GM18519 (cell line): ENCODE measurements around the gene MYO1C.
A peak's percentile ranks its signal among the peaks of the same experiment; 100 is the strongest.
"Not testable (repeated sequence)": the region's sequence is repeated elsewhere in the genome, so short reads cannot be mapped to it uniquely, and the experiment has no call there.

ENCODE experiments used
- ATAC-seq: cut with Tn5 transposase; IDR thresholded peaks from one replicate; pipeline ENCODE4 v1.9.1; 2021; ENCODE audit warnings: mild to moderate bottlenecking, moderate library complexity; ENCODE audit not compliant: unreplicated experiment, low FRiP score

The MYO1C gene

DNA sequence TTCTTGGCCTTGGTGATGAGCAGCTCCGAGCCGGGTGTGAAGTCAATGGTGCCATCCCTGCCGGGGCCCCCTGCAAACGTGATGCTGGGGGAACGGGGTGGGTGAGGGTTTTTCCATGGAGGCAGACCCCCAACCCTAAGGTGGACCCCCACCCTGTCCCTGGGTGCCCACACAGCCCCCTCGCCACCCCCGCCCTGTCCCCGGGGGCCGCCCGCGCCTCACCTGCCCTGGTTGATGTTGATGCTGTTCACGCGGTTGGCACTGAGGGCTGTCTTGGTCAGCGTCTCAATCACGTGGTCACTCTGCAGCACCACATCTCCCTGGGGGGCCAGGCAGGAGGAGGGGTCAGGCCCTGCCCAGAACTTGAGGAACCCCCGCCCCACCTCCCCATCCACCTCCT, 25.2 kb downstream of the MYO1C start:
- ATAC-seq: no peak

DNA sequence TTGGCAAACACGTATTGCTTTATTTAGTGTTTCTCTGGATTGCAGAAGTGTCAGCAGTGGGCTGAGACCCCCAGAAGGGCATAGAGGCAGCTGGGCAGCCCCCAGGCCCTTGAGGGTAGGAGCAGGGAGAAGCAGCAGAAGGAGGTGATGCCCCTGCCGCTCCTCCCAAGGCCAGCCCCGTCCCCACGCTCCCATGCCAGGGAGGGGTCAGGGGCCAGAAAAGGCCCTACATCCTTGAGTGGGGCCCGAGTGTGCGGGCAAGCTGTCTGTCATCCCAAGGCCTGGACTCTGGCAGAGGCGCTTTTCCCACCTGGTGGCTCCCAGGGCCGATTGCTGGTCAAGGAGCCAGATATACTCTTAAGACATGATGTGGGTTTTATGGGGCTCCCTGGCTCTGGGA, 28.3 kb downstream of the MYO1C start:
- ATAC-seq: no peak

DNA sequence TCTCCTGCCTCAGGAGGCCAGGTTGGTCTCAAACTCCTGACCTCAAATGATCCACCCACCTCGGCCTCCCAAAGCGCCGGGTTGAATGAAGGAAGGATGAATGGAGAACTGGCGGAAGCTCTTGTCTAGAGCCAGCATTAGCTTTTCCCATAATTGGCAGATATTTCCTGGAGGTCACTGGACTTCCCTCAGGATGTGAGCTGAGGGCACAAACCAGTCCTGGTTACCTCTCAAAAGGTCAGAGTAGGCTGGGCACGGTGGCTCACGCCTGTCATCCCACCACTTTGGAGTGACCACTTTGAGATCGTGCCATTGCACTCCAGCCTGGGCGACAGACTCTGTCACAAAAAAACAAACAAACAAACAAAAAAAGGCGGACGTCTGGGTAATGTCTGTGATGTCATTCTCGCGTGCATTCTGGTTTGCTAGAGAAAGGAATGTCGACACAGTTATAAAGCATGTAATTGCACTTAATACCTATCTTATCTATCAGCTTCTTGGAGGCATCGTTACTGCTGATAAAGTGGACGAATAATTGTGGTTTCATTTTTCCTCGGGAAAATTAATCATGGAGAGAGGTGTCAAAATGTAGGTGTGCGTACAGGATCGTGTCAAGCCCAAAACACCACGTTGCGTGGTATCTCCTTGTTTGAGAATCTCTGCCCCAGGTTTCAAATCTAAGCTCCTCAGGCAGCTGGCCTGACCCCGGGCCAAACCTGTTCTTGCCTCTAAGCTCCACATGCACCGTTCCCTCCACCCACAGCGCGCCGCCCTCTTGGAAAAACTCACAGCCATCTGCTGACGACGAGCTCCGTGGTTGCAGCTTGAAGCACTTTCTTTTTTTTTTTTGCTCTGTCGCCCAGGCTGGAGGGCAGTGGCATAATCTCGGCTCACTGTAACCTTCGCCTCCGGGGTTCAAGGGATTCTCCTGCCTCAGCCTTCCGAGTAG, 30.0 kb downstream of the MYO1C start:
- no peak for ATAC-seq

DNA sequence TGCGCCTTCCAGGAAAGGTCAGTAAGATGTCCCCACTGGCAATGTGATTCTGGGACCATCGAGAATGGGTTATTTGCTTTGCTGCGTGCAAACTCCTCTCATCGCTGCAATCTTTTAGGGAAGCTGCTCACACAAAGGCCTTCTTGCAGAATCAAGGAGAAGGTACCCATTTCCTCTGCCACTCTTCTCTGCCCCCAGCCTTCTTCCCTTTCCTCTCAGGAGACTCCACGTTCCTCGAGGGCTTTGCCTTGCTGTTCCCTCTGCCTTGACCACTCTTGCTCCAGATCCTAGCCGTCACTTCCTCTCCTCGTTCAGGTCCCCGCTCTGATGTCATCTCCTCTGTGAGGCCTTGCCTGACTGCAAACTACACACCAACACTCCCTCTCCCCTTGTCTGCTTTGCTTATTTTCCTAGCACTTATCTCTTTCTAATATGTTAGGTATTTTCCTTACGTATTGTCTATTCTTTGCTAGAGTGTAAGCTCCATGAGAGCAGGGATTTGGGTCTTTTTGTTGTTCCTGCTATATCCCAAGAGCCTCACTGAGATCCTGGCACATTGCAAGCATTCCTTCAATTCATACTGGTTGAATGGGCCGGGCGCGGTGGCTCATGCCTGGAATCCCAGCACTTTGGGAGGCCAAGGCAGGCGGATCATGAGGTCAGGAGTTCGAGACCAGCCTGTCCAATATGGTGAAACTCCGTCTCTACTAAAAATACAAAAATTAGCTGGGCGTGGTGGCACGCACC, 31.1 kb downstream of the MYO1C start:
- no peak for ATAC-seq

DNA sequence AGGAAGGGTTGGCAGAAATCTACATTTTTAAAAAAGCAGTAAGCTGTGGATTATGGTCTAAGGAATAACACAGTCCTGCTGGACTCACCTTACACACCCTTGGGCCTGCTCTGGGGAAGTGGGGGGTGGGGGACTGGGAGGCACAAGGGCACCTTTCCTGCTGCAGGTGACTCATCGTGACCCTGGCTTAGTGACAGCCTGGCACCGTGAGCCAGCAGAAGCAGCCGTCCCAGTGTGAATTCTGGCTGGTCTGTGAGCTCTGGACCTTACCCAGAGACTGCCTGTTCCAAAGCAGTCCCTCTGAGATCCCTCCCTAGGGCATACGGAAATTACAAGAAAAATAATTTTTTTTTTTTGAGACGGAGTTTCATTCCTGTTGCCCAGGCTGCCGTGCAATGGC, 32.3 kb downstream of the MYO1C start:
- ATAC-seq: no peak

DNA sequence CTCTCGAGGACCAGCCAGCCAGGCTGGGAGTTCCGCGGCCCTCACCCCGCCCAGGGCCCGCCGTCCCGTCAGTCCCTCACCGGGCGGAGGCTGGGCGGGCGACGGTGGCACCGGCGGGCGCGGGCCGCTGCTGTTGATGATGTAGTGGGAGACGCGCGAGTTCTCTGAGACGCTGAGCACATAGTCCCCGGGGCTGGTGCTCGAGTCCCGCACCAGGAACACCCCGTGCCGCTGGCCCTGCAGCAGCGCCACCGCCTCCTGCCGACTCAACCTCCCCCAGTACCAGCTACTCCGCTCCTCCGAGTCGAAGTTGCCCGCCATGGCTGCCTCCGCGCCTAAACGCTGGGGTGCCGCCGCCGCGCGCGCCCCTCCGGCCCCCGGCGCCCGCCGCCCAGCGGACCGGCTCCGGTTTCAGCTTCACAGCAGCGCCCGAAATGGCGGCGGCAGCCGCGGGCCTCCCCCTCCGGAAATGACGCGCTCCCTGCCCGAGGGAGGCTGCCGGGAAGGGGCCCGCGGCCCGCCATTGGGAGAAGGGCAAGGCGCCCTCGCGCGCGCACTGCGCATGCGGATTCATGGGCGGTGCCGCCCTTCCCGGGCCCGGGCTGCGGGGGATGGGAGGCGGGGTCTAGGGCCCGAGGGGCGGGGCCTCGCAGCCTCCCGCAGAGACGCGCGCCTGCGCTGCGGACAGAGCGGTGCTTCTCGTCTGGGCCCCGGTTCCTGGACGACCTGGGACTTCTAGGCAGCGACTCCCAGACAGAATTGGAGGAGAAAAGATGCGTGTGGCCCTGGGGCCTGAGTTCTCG, 36.5 kb downstream of the MYO1C start, which contains the start of gene CRK:
Gene CRK, minus strand, starts transcription at position 436 of the 803 bp plus-strand sequence. Its CDS starts 115 bp downstream, at position 321.
- peak; percentile 79 for ATAC-seq

DNA sequence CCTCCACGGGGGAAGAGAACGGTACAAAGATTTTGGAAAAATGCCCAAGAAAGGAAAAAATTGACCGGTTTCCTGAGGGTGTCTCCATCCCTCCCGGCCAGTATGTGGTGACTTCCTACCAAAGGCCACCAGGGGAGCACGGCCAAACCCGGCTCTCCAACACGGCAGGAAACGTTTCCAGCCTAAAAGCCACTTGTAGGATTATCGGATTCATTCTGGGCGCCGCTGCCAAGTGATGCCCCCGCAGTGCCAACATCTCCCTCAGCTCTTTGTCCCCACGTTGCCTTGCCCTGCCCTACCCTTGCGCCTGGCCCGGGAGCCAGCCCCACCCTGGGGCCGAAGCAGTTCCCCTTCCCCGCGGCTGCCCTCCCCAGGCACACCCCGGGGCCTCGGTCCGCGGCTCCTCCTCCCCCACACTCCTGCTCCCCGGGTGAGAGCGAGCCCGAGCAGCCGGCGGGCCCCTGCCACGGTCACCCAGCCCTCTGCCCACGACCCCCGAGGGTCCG, 37.1 kb downstream of the MYO1C start:
- peak; percentile 10 for ATAC-seq

DNA sequence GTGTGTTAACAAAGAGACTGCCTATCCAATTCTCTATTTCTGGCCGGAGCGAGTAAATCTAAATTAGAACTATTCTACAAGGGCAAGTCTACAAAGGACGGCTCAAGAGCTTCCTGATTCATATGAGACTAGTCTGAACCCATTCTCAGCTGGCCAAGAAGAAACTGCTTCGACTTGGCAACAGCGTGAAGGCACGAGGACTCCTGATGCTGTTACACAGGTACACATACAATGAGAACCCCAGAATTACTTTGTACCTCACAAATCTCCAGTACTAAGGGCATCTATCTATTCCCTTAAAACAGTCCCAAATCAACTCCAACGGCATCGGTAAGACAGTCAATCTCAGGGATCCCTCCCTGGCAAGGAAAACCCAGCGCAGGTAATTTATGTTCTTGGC, 37.9 kb downstream of the MYO1C start:
- no peak for ATAC-seq

DNA sequence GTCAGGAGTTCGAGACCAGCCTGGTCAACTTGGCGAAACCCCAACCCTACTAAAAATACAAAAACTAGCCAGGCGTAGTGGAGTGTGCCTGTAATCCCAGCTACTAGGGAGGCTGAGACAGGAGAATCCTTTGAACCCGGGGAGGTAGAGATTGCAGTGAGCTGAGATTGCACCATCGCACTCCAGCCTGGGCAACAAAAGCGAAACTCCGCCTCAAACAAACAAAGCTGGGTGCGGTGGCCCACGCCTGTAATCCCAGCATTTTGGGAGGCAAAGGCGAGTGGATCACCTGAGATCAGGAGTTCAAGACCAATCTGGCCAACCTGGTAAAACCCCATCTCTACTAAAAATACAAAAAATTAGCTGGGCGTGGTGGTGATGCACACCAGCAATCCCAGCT, 38.8 kb downstream of the MYO1C start:
- not testable (repeated sequence) for ATAC-seq

DNA sequence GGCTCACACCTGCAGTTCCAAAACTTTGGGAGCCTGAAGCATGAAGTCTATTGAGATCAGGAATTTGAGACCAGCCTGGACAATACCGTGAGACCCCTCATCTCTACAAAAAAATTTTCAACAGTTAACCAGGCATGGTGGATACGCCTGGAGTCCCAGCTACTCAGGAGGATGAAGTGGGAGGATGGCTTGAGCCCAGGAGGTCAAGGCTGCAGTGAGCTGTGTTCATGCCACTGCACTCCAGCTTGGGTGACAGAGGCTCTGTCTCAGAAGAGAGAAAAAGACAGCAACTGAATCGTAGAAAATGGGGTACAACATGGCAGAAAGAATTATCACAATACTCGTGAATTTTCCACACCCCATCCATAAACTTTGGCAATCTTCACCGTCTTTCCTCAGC, 39.6 kb downstream of the MYO1C start:
- no peak for ATAC-seq

DNA sequence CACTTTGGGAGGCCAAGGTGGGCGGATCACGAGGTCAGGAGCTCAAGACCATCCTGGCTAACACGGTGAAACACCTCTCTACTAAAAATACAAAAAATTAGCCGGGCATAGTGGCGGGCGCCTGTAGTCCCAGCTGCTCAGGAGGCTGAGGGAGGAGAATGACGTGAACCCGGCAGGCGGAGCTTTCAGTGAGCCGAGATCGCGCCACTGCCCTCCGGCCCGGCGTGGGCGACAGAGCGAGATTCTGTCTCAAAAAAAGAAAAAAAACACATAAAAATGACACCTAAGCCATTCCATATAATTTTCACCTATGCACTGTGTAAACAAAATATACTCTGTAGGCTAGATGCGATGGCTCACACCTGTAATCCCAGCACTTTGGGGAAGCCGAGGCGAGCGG, 42.2 kb downstream of the MYO1C start:
- not testable (repeated sequence) for ATAC-seq

DNA sequence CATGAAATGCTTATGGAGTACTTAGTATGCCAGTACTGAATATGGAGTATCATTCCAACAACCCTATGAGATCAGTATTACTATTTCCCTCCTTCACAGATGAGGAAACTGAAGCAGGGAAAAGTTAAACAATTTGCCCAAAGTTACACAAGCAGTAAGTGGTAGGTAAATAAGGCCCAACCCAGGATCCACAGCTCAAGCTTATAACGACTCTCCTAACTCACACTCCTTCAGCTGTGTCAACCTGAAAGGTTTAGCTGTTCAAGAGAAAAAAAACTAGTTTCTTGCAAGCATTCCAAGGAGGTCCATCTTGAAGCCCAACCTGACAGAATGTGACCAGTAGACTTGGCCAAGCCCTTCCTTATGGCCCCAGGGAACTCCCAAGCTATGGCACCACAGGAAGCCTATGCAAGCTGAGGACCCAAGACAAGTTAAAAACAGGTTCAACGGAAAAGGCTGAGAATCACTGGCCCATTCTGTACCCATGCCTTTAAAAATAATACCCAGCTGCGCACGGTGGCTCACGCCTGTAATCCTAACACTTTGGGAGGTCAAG, 43.0 kb downstream of the MYO1C start:
- no peak for ATAC-seq

DNA sequence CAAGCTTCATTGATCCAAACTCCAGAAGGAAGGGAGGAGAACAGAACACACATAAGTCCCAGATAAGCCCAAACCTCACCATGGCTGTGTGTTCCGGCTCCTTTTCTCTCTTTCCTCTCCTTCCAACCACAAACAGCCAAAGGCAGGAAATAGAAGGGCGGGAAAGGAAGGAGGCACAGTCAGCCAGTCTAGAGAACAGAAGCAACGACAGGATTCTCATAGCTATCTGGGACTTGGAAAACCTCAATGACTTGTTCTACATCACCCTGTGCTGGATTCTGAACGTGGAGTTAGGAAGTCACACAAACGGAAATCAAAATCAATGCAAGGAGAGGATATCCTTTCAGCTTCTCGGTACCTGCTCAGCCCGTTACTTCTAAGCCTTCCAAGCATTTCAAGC, 45.4 kb downstream of the MYO1C start:
- ATAC-seq: no peak

DNA sequence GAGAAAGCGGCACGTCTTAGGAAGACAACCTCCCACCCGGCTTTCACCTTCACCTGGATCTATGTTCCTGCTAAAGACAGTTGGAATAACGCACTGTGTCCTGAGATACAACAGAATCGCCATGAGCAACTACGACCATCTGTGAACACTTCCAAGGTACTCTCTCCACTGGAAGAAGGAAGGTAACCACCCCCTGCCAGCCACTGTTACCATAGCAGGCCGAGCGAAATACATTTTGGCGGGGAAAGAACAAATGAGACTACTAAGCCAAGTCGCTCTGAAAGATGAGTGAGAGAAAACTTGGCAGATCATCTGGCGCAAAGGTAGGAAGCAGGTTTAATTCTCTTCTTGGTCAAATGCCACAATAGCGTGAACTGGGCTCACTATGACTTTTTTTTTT, 46.3 kb downstream of the MYO1C start:
- ATAC-seq: no peak

DNA sequence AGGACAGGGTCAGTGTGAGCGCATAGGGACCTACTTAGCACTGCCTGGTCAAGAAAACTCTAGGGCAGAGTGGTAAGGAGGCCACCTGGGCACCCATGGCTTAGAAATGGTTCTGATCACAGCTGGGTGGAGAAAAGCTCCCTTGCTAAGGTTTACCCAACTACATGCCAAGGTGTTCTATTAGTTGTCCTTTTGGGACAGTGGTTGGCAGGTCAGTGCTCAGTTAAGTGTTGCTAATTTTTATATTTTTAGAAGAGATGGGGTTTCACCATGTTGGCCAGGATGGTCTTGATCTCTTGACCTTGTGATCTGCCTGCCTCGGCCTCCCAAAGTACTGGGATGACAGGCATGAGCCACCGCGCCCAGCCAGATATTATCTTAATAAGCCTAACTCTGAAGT, 46.8 kb downstream of the MYO1C start:
- not testable (repeated sequence) for ATAC-seq

DNA sequence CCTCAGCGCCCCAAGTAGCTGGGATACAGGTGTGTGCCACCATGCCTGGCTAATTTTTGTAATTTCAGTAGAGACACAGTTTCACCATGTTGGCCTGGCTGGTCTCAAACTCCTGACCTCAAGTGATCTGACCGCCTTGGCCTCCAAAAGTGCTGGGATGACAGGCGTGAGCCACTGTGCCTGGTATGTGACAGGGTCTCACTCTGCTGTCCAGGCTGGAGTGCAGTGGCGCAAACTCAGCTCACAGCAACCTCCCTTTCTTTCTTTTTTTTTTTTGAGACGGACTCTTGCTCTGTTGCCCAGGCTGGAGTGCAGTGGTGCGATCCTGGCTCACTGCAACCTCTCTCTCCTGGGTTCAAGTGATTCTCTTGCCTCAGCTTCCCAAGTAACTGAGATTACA, 49.8 kb downstream of the MYO1C start:
- not testable (repeated sequence) for ATAC-seq

DNA sequence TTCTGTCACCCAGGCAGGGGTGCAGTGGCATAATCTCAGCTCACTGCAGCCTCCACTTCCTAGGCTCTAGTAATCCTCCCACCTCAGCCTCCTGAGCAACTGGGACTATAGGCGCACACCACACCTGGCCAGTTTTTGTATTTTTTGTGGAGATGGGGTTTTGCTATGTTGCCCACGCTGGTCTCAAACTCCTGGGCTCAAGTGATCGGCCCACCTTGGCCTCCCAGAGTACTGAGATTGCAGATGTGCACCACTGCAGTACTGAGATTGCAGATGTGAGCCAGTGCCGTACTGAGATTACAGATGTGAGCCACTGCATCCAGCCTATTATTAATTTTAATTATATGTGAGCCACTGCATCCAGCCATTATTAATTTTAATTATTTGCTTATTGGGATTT, 50.3 kb downstream of the MYO1C start:
- ATAC-seq: no peak

DNA sequence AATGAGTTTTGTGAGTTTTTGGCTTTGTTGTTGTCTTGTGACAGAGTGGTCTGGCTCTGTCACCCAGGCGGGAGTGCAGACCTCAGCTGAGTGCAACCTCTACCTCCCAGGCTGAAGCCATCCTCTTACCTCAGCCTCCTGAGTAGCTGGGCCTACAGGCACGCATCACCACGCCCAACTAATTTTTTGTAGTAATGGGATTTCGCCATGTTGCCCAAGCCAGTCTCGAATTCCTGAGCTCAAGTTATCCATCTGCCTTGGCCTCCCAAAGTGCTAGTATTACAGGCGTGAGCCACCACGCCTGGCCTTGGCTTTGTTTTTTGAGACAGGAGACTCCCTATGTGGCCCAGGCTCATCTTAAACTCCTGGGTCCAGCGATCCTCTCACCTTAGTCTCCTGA, 51.6 kb downstream of the MYO1C start:
- ATAC-seq: no peak

DNA sequence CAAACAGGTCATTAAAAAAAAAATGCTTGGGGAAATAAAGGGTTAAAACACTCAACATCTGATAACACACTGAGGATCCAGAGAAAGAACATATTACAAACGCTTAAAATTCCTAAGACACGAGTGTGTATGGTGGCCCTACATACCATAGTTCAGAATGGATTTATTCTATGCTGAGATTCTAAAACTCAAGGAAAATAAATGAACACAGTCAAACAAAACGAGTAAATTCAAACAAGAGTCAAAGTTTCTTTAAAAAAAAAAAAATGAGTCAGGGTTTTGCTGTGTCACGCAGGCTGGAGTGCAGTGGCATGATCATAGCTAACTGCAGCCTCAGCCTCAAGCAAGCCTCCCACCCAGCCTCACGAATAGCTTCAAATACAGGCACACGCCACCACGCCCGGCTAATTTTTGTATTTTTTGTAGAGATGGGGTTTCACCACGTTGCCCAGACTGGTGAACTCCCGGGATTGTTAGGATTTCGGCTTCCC, 53.8 kb downstream of the MYO1C start:
- ATAC-seq: no peak

DNA sequence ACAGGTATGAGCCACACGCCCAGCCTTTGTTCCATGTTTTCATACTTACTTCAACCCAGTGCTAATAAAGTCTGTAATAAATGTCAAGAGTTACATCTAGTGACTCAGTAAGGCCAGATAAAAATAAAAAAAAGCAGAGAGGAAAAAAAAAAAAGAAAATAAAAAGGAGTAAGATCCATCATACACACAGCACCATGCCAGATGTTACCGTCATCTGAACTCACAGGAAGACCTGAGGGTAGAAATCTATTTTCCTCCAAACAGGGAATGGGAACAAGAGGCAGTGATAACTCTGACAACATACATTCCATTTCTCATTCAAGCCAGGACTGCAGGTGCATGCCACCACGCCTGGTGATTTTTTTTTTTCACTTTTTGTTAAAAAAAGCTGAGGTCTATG, 57.2 kb downstream of the MYO1C start:
- no peak for ATAC-seq
